ENCODE data around the gene NF2.

Gene NF2

GRCh38 chr22:29679316-29679715 lies 75.9 kb downstream of the NF2 start:
- Mint-ChIP-seq H3K9me3 (no peaks in the 10 kb centered on the region), H3K36me3 (ENCODE audit: low read depth) (peaks cover 51% of the 10 kb centered on the region)

GRCh38 chr22:29683536-29683935 lies 80.1 kb downstream of the NF2 start:
- H3K9me3 Mint-ChIP-seq, result no peaks in the 10 kb centered on the region
- no peak overlapping the region for H3K27ac Mint-ChIP-seq
- H3K4me3 Mint-ChIP-seq, result no peak overlapping the region
- peaks cover 31% of the 10 kb centered on the region for H3K36me3 Mint-ChIP-seq (ENCODE audit: low read depth)
- no peak for DNase-seq (ENCODE audit: low spot score)
- H3K27me3 Mint-ChIP-seq (ENCODE audit: low read depth), result no peaks in the 10 kb centered on the region
- H3K4me1 Mint-ChIP-seq (ENCODE audit: low read depth), result no peaks in the 10 kb centered on the region

More at GRCh38 chr22:29679316-29679715, 75.9 kb downstream of the NF2 start:
- no peaks in the 10 kb centered on the region for H3K27me3 Mint-ChIP-seq (ENCODE audit: low read depth)
- no peak overlapping the region for H3K4me3 Mint-ChIP-seq
- H3K27ac Mint-ChIP-seq, result no peak overlapping the region
- no peak for DNase-seq (ENCODE audit: low spot score)
- no peaks in the 10 kb centered on the region for H3K4me1 Mint-ChIP-seq (ENCODE audit: low read depth)

- Mint-ChIP-seq H3K4me1 (ENCODE audit: low read depth) (no peaks in the 10 kb centered on the region), H3K27me3 (ENCODE audit: low read depth) (no peaks in the 10 kb centered on the region), H3K27ac (no peak overlapping the region), H3K36me3 (ENCODE audit: low read depth) (peaks cover 30% of the 10 kb centered on the region), H3K9me3 (no peaks in the 10 kb centered on the region), H3K4me3 (no peak overlapping the region)
- DNase-seq (ENCODE audit: low spot score), result no peak
Measured at GRCh38 chr22:29684244-29684643, 80.8 kb downstream of the NF2 start.

GRCh38 chr22:29689206-29689879 lies 85.9 kb downstream of the NF2 start:
- no peak for DNase-seq (ENCODE audit: low spot score)
- Mint-ChIP-seq H3K27ac (no peak overlapping the region), H3K27me3 (ENCODE audit: low read depth) (no peaks in the 10 kb centered on the region), H3K4me1 (ENCODE audit: low read depth) (no peaks in the 10 kb centered on the region), H3K4me3 (no peak overlapping the region), H3K36me3 (ENCODE audit: low read depth) (peaks cover 10% of the 10 kb centered on the region), H3K9me3 (no peaks in the 10 kb centered on the region)

GRCh38 chr22:29689880-29690213 lies 86.4 kb downstream of the NF2 start:
- H3K36me3 Mint-ChIP-seq (ENCODE audit: low read depth), result peaks cover 10% of the 10 kb centered on the region
- no peak for DNase-seq (ENCODE audit: low spot score)
- H3K9me3 Mint-ChIP-seq, result no peaks in the 10 kb centered on the region
- no peak overlapping the region for H3K27ac Mint-ChIP-seq
- H3K27me3 Mint-ChIP-seq (ENCODE audit: low read depth), result no peaks in the 10 kb centered on the region
- H3K4me1 Mint-ChIP-seq (ENCODE audit: low read depth), result no peaks in the 10 kb centered on the region
- H3K4me3 Mint-ChIP-seq, result no peak overlapping the region

- H3K9me3 Mint-ChIP-seq, result no peaks in the 10 kb centered on the region
- peaks cover 10% of the 10 kb centered on the region for H3K36me3 Mint-ChIP-seq (ENCODE audit: low read depth)
- DNase-seq (ENCODE audit: low spot score), result no peak
- H3K4me3 Mint-ChIP-seq, result no peak overlapping the region
- H3K27me3 Mint-ChIP-seq (ENCODE audit: low read depth), result no peaks in the 10 kb centered on the region
- no peak overlapping the region for H3K27ac Mint-ChIP-seq
- no peaks in the 10 kb centered on the region for H3K4me1 Mint-ChIP-seq (ENCODE audit: low read depth)
Measured at GRCh38 chr22:29690476-29690875, 87.0 kb downstream of the NF2 start.

GRCh38 chr22:29691636-29692326 lies 88.3 kb downstream of the NF2 start:
- no peak overlapping the region for H3K4me3 Mint-ChIP-seq
- DNase-seq (ENCODE audit: low spot score), result no peak
- no peak overlapping the region for H3K27ac Mint-ChIP-seq
- no peaks in the 10 kb centered on the region for H3K27me3 Mint-ChIP-seq (ENCODE audit: low read depth)
- H3K9me3 Mint-ChIP-seq, result no peaks in the 10 kb centered on the region
- H3K4me1 Mint-ChIP-seq (ENCODE audit: low read depth), result no peaks in the 10 kb centered on the region
- H3K36me3 Mint-ChIP-seq (ENCODE audit: low read depth), result peaks cover 7% of the 10 kb centered on the region

GRCh38 chr22:29692327-29692640 lies 88.9 kb downstream of the NF2 start:
- H3K9me3 Mint-ChIP-seq, result no peaks in the 10 kb centered on the region
- H3K4me1 Mint-ChIP-seq (ENCODE audit: low read depth), result no peaks in the 10 kb centered on the region
- no peak overlapping the region for H3K27ac Mint-ChIP-seq
- DNase-seq (ENCODE audit: low spot score), result no peak
- H3K4me3 Mint-ChIP-seq, result no peak overlapping the region
- H3K27me3 Mint-ChIP-seq (ENCODE audit: low read depth), result no peaks in the 10 kb centered on the region
- peaks cover 2% of the 10 kb centered on the region for H3K36me3 Mint-ChIP-seq (ENCODE audit: low read depth)

GRCh38 chr22:29693161-29693560 lies 89.7 kb downstream of the NF2 start:
- H3K4me3 Mint-ChIP-seq, result no peak overlapping the region
- H3K36me3 Mint-ChIP-seq (ENCODE audit: low read depth), result peaks cover 2% of the 10 kb centered on the region
- H3K4me1 Mint-ChIP-seq (ENCODE audit: low read depth), result no peaks in the 10 kb centered on the region
- DNase-seq (ENCODE audit: low spot score), result no peak
- no peaks in the 10 kb centered on the region for H3K27me3 Mint-ChIP-seq (ENCODE audit: low read depth)
- H3K27ac Mint-ChIP-seq, result peak overlapping the region; percentile 66
- no peaks in the 10 kb centered on the region for H3K9me3 Mint-ChIP-seq

GRCh38 chr22:29693671-29694070 lies 90.2 kb downstream of the NF2 start:
- Mint-ChIP-seq H3K4me3 (no peak overlapping the region), H3K27me3 (ENCODE audit: low read depth) (no peaks in the 10 kb centered on the region), H3K27ac (no peak overlapping the region), H3K4me1 (ENCODE audit: low read depth) (no peaks in the 10 kb centered on the region), H3K36me3 (ENCODE audit: low read depth) (peaks cover 2% of the 10 kb centered on the region), H3K9me3 (no peaks in the 10 kb centered on the region)
- no peak for DNase-seq (ENCODE audit: low spot score)

GRCh38 chr22:29695129-29695926 lies 91.9 kb downstream of the NF2 start:
- H3K36me3 Mint-ChIP-seq (ENCODE audit: low read depth), result peaks cover 2% of the 10 kb centered on the region
- no peak for DNase-seq (ENCODE audit: low spot score)
- H3K9me3 Mint-ChIP-seq, result no peaks in the 10 kb centered on the region
- H3K27ac Mint-ChIP-seq, result no peak overlapping the region
- H3K4me3 Mint-ChIP-seq, result no peak overlapping the region
- H3K27me3 Mint-ChIP-seq (ENCODE audit: low read depth), result no peaks in the 10 kb centered on the region
- H3K4me1 Mint-ChIP-seq (ENCODE audit: low read depth), result no peaks in the 10 kb centered on the region

GRCh38 chr22:29697853-29698598 lies 94.6 kb downstream of the NF2 start:
- H3K27me3 Mint-ChIP-seq (ENCODE audit: low read depth), result peaks cover 3% of the 10 kb centered on the region
- H3K36me3 Mint-ChIP-seq (ENCODE audit: low read depth), result peaks cover 2% of the 10 kb centered on the region
- H3K9me3 Mint-ChIP-seq, result no peaks in the 10 kb centered on the region
- peaks cover 9% of the 10 kb centered on the region for H3K4me1 Mint-ChIP-seq (ENCODE audit: low read depth)
- H3K27ac Mint-ChIP-seq, result no peak overlapping the region
- H3K4me3 Mint-ChIP-seq, result no peak overlapping the region
- no peak for DNase-seq (ENCODE audit: low spot score)

- Mint-ChIP-seq H3K27me3 (ENCODE audit: low read depth) (peaks cover 5% of the 10 kb centered on the region), H3K27ac (no peak overlapping the region), H3K9me3 (no peaks in the 10 kb centered on the region), H3K4me3 (no peak overlapping the region), H3K36me3 (ENCODE audit: low read depth) (peaks cover 2% of the 10 kb centered on the region), H3K4me1 (ENCODE audit: low read depth) (peaks cover 9% of the 10 kb centered on the region)
- DNase-seq (ENCODE audit: low spot score), result no peak
Measured at GRCh38 chr22:29700206-29700899, 96.9 kb downstream of the NF2 start.

- Mint-ChIP-seq H3K9me3 (no peaks in the 10 kb centered on the region), H3K36me3 (ENCODE audit: low read depth) (peaks cover 2% of the 10 kb centered on the region), H3K4me1 (ENCODE audit: low read depth) (peaks cover 9% of the 10 kb centered on the region), H3K27me3 (ENCODE audit: low read depth) (peaks cover 5% of the 10 kb centered on the region), H3K27ac (peak overlapping the region; percentile 55), H3K4me3 (no peak overlapping the region)
- DNase-seq (ENCODE audit: low spot score), result no peak
Measured at GRCh38 chr22:29700900-29701154, 97.4 kb downstream of the NF2 start.

Measured in T-helper 2 cell treated with Interferon-gamma antibody and Interleukin-4, amounts not matched to agents 5 μg/mL and 100 μg/mL, for 36 hours (primary cell).